Osteoblast (primary cell): ENCODE measurements around the gene RAB10. TPM values are rescaled to one million over a fixed set of nuclear protein-coding genes. Genes with fewer than 3 reads are reported as not detected.
A peak's percentile ranks its signal among the peaks of the same experiment; 100 is the strongest.

Experiments used
- DNase-seq: peaks from one replicate; pipeline ENCODE4 v3.0.0; 2011; ENCODE audit warnings: low spot score, mixed read lengths; ENCODE audit not compliant: insufficient read length; ENCODE audit errors: missing footprints
- H2AFZ ChIP-seq: 2 replicates; pipeline ENCODE4 v1.6.0; 2011; ENCODE audit warnings: mild to moderate bottlenecking, low read length
- H3K27ac ChIP-seq: 2 replicates; pipeline ENCODE4 v1.5.1; 2011; ENCODE audit warnings: mild to moderate bottlenecking, low read depth, low read length, moderate library complexity
- H3K27me3 ChIP-seq: 2 replicates; pipeline ENCODE4 v1.6.0; 2012; ENCODE audit warnings: mild to moderate bottlenecking, control low read depth, inconsistent platforms, low read length, moderate library complexity; ENCODE audit not compliant: insufficient read depth
- H3K36me3 ChIP-seq: 2 replicates; pipeline ENCODE4 v1.5.1; 2011; ENCODE audit warnings: mild to moderate bottlenecking, low read length, control low read depth, moderate library complexity; ENCODE audit not compliant: insufficient read depth
- H3K4me1 ChIP-seq: 2 replicates; pipeline ENCODE4 v1.5.1; 2011; ENCODE audit warnings: mild to moderate bottlenecking, low read length, control low read depth, moderate library complexity; ENCODE audit not compliant: insufficient read depth
- H3K4me2 ChIP-seq: 2 replicates; pipeline ENCODE4 v1.6.0; 2011; ENCODE audit warnings: mild to moderate bottlenecking, low read length; ENCODE audit not compliant: insufficient read depth
- H3K4me3 ChIP-seq: fragments of 200-600 bp; sonication (generic); 3 replicates; pipeline ENCODE4 v1.5.1; 2012; ENCODE audit warnings: mild to moderate bottlenecking, low read length, inconsistent platforms; ENCODE audit not compliant: insufficient read depth
- H3K79me2 ChIP-seq: 2 replicates; pipeline ENCODE4 v1.6.0; 2012; ENCODE audit warnings: mild to moderate bottlenecking, low read length, control low read depth, inconsistent platforms; ENCODE audit not compliant: insufficient read depth
- H3K9me3 ChIP-seq: 2 replicates; pipeline ENCODE4 v1.5.1; 2011; ENCODE audit warnings: low read depth, low read length, control low read depth
- H4K20me1 ChIP-seq: 2 replicates; pipeline ENCODE4 v1.6.0; 2012; ENCODE audit warnings: mild to moderate bottlenecking, low read length, control low read depth; ENCODE audit not compliant: insufficient read depth
- total RNA-seq: library from RNA; depleted of rRNA; stranded (reverse); fragments of >200 nt; gene quantifications from 2 replicates; pipeline ENCODE4 v1.2.3, GENCODE V29; 2012
- TF ChIP-seq, protein P1 (sequence below): IDR thresholded peaks from 2 replicates; pipeline ENCODE4 v1.5.1; 2011; ENCODE audit warnings: mild to moderate bottlenecking, low read depth, low read length, moderate library complexity; ENCODE audit errors: extremely low read depth

RAB10 gene
- total RNA-seq, 1 donor = 151 TPM

DNA sequence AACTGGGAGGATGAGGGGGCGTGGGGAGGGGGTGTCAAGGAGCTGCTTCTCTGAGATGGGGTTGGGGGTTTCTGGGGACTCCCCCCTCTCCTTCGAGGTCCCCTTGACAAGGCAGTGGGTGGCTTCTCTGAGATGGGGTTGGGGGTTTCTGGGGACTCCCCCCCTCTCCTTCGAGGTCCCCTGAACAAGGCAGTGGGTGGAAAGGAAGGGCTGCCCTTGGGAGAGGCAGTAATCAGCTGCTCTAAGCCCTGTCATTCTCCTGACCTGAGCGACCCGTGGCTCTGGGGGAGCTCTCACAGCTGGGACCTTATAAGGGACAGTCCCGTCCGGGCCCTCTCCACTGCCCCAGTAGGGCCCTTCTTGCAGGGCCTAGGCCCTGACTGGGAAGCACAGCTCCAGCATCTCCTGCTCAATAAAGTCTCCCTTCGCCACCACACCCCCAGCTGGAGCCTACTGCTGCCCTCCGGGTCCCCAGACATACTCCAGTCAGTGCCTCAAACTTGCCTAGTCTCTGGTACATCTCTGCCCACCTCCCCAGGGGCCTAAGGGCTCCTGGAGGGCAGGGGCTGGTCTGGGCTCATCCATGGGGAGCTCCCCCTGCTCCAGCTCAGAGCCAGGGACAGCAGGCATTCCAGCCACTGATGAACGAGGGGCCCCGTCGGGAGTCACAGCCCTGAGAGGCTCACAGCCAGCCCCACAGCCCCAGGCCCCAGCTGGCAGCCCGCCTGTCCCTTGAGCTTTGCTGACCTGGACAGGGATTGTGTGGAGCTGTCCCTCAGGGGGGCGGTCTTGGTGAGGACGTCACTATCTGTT, 141.8 kb downstream of the RAB10 start:
- H4K20me1 ChIP-seq = no peaks in the 10 kb centered on the region
- H3K27me3 ChIP-seq = peaks cover 28% of the 10 kb centered on the region
- H3K4me1 ChIP-seq = peaks cover 8% of the 10 kb centered on the region
- H3K9me3 ChIP-seq = no peaks in the 10 kb centered on the region
- no peak overlapping the region for H3K4me3 ChIP-seq
- H3K4me2 ChIP-seq = no peak overlapping the region
- H3K79me2 ChIP-seq = no peaks in the 10 kb centered on the region
- peak; percentile 86 for DNase-seq
- H2AFZ ChIP-seq = no peak overlapping the region
- TF ChIP-seq, protein P1, sequence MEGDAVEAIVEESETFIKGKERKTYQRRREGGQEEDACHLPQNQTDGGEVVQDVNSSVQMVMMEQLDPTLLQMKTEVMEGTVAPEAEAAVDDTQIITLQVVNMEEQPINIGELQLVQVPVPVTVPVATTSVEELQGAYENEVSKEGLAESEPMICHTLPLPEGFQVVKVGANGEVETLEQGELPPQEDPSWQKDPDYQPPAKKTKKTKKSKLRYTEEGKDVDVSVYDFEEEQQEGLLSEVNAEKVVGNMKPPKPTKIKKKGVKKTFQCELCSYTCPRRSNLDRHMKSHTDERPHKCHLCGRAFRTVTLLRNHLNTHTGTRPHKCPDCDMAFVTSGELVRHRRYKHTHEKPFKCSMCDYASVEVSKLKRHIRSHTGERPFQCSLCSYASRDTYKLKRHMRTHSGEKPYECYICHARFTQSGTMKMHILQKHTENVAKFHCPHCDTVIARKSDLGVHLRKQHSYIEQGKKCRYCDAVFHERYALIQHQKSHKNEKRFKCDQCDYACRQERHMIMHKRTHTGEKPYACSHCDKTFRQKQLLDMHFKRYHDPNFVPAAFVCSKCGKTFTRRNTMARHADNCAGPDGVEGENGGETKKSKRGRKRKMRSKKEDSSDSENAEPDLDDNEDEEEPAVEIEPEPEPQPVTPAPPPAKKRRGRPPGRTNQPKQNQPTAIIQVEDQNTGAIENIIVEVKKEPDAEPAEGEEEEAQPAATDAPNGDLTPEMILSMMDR = no peak
- H3K36me3 ChIP-seq = no peaks in the 10 kb centered on the region
- H3K27ac ChIP-seq = no peak overlapping the region

DNA sequence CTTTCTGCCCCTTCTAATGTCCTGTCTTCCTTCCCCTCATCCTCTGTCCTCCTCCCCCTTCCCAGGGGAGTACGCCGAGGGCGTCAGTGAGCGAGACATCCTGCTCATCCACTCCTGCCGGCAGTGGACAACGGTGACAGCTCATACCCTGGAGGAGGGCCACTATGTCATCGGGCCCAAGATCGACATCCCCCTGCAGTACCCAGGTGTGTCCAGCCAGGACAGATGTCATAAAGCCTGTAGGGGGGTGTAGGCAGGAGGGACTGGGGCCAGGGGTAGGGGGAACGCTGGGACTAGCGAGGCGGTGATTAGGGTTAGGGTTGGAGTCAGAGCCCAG, 142.4 kb downstream of the RAB10 start:
- Histone ChIP-seq H2AFZ (no peak overlapping the region), H3K27ac (no peak overlapping the region), H4K20me1 (no peaks in the 10 kb centered on the region), H3K4me3 (no peak overlapping the region), H3K79me2 (no peaks in the 10 kb centered on the region), H3K36me3 (no peaks in the 10 kb centered on the region), H3K9me3 (no peaks in the 10 kb centered on the region), H3K4me2 (no peak overlapping the region), H3K4me1 (peaks cover 8% of the 10 kb centered on the region), H3K27me3 (peaks cover 28% of the 10 kb centered on the region)
- DNase-seq = peak; percentile 86
- TF ChIP-seq, protein P1 = no peak

DNA sequence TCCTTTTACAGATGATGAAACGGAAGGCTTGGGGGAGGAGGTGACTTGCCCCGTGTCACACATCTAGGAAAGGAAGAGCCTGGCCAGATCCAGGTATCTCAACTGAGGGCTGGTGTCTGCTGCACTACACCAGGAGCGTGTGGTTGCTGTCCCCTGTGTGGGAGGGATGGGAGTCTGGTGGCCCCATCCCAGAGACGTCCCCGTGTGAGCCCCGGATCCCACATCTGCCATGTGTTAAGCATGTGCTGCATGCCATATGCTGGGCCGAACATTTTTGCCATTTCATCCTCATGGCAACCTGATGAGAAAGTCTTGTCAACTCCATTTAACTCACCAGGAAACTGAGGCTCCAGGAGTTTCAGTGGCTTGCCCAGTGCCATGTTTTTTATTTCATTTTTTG, 143.2 kb downstream of the RAB10 start:
- no peak for DNase-seq
- no peaks in the 10 kb centered on the region for H3K79me2 ChIP-seq
- peaks cover 8% of the 10 kb centered on the region for H3K4me1 ChIP-seq
- no peaks in the 10 kb centered on the region for H3K36me3 ChIP-seq
- no peak overlapping the region for H3K27ac ChIP-seq
- no peak overlapping the region for H3K4me3 ChIP-seq
- H3K27me3 ChIP-seq = peaks cover 20% of the 10 kb centered on the region
- no peaks in the 10 kb centered on the region for H4K20me1 ChIP-seq
- no peaks in the 10 kb centered on the region for H3K9me3 ChIP-seq
- H2AFZ ChIP-seq = no peak overlapping the region
- H3K4me2 ChIP-seq = no peak overlapping the region
- TF ChIP-seq, protein P1 = no peak

DNA sequence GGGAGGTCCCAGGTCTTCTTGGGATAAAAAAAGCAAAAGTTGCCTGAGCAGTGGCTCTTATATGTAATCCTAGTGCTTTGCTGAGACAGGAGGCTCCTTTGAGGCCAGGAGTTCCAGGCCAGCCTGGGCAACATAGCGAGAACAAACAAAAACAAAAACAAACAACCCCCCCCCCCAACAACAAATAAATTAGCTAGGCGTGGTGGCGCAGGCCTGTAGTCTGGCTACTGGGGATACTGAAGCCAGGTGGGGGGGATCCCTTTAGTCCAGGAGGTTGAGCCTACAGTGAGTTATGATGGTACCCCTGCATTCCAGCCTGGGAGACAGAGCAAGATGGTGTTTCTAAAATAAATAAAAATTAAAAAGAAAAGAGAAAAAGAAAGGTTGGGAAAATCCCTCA, 144.4 kb downstream of the RAB10 start:
- Histone ChIP-seq H3K9me3 (no peaks in the 10 kb centered on the region), H3K79me2 (no peaks in the 10 kb centered on the region), H3K27me3 (peaks cover 13% of the 10 kb centered on the region), H3K4me3 (peak overlapping the region; percentile 70), H4K20me1 (no peaks in the 10 kb centered on the region), H3K4me2 (peak overlapping the region; percentile 84), H2AFZ (no peak overlapping the region), H3K36me3 (no peaks in the 10 kb centered on the region), H3K27ac (no peak overlapping the region), H3K4me1 (peaks cover 8% of the 10 kb centered on the region)
- TF ChIP-seq, protein P1 = no peak
- DNase-seq = no peak
